MM.1S (cell line): ENCODE data around the gene MEG3.

ENCODE experiments used
- DNase-seq: peaks from one replicate; pipeline ENCODE4 v3.0.0-alpha.2; 2015
- H2AFZ ChIP-seq: fragments of 300-600 bp; sonication (generic); 2 replicates; pipeline ENCODE4 v1.6.0; 2016; ENCODE audit warnings: antibody characterized with exemption, low read length
- H3F3A ChIP-seq: fragments of 300-600 bp; sonication (generic); 2 replicates; pipeline ENCODE4 v1.6.1; 2016; ENCODE audit warnings: mild to moderate bottlenecking, antibody characterized with exemption, low read length, moderate library complexity, mixed read lengths; ENCODE audit not compliant: insufficient read depth
- H3K27ac ChIP-seq: fragments of 300-600 bp; sonication (generic); 2 replicates; pipeline ENCODE4 v1.5.1; 2016; ENCODE audit warnings: mild to moderate bottlenecking, low read length
- H3K27me3 ChIP-seq: fragments of 300-600 bp; sonication (generic); replicated peaks from 2 replicates; pipeline ENCODE4 v1.6.0; 2016; ENCODE audit warnings: low read length; ENCODE audit not compliant: insufficient read depth
- H3K36me3 ChIP-seq: fragments of 300-600 bp; sonication (generic); replicated peaks from 2 replicates; pipeline ENCODE4 v1.6.1; 2016; ENCODE audit warnings: mild to moderate bottlenecking, low read length, mixed read lengths; ENCODE audit not compliant: insufficient read depth
- H3K4me1 ChIP-seq: fragments of 300-600 bp; sonication (generic); 2 replicates; pipeline ENCODE4 v1.6.1; 2016; ENCODE audit warnings: low read length, mixed read lengths
- H3K4me2 ChIP-seq: fragments of 300-600 bp; sonication (generic); 2 replicates; pipeline ENCODE4 v1.6.0; 2016; ENCODE audit warnings: low read depth, low read length
- H3K4me3 ChIP-seq: fragments of 300-600 bp; sonication (generic); 2 replicates; pipeline ENCODE4 v1.5.1; 2016; ENCODE audit warnings: low read length, mixed read lengths
- H3K79me2 ChIP-seq: fragments of 300-600 bp; sonication (generic); 2 replicates; pipeline ENCODE4 v1.6.1; 2016; ENCODE audit warnings: mixed run types, low read length, mixed read lengths
- H3K9ac ChIP-seq: fragments of 300-600 bp; sonication (generic); 2 replicates; pipeline ENCODE4 v1.6.1; 2016; ENCODE audit warnings: low read length, mixed read lengths
- H3K9me2 ChIP-seq: fragments of 300-600 bp; sonication (generic); replicated peaks from 2 replicates; pipeline ENCODE4 v1.6.1; 2016; ENCODE audit warnings: mild to moderate bottlenecking, low read length, mixed read lengths; ENCODE audit not compliant: insufficient read depth
- H3K9me3 ChIP-seq: fragments of 300-600 bp; sonication (generic); replicated peaks from 2 replicates; pipeline ENCODE4 v1.6.1; 2016; ENCODE audit warnings: mild to moderate bottlenecking, low read length, mixed read lengths; ENCODE audit not compliant: insufficient read depth
- H4K20me1 ChIP-seq: fragments of 300-600 bp; sonication (generic); 2 replicates; pipeline ENCODE4 v1.6.1; 2016; ENCODE audit warnings: mild to moderate bottlenecking, low read length, moderate library complexity, mixed read lengths; ENCODE audit not compliant: insufficient read depth
- EZH2 ChIP-seq: fragments of 300-600 bp; sonication (generic); optimal IDR thresholded peaks from 2 replicates; pipeline ENCODE3; 2017; ENCODE audit warnings: low read depth, mild to moderate bottlenecking, antibody characterized with exemption, low read length, mixed read lengths
- EZH2phosphoT487 ChIP-seq: fragments of 300-600 bp; sonication (generic); IDR thresholded peaks from 2 replicates; pipeline ENCODE4 v1.6.1; 2018; ENCODE audit warnings: antibody characterized with exemption, low read length
- TF ChIP-seq, protein P1 (sequence below): fragments of 300-600 bp; sonication (generic); IDR thresholded peaks from 2 replicates; pipeline ENCODE4 v1.5.1; 2016; ENCODE audit warnings: antibody characterized with exemption, low read length, mixed read lengths

Gene MEG3

DNA sequence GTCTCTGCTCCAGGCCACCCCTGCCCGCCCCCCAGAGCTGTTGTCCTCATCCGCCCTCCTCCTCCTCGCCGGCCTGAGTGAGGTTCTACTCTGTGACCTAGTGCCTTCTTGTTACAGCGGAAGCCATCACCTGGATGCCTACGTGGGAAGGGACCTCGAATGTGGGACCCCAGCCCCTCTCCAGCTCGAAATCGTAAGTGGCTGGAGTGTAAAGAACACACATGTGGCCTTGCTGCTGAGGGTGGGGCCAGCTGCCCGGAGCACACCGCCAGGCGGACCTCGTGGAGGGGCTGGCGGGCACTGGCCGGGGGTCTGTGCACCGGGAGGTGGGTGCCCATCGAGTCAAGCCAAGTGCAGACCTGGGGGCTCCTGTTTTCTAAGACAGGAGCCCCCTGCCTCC is 19.4 kb downstream of the MEG3 start:
- Histone ChIP-seq H3K9ac (no peak overlapping the region), H3F3A (no peaks in the 10 kb centered on the region), H3K4me3 (no peak overlapping the region), H3K27me3 (peaks cover 62% of the 10 kb centered on the region), H3K9me3 (no peaks in the 10 kb centered on the region), H3K27ac (no peak overlapping the region), H3K4me1 (no peaks in the 10 kb centered on the region), H2AFZ (no peak overlapping the region), H4K20me1 (no peaks in the 10 kb centered on the region), H3K36me3 (no peaks in the 10 kb centered on the region), H3K4me2 (no peak overlapping the region), H3K79me2 (no peaks in the 10 kb centered on the region), H3K9me2 (no peaks in the 10 kb centered on the region)
- TF ChIP-seq, protein P1, sequence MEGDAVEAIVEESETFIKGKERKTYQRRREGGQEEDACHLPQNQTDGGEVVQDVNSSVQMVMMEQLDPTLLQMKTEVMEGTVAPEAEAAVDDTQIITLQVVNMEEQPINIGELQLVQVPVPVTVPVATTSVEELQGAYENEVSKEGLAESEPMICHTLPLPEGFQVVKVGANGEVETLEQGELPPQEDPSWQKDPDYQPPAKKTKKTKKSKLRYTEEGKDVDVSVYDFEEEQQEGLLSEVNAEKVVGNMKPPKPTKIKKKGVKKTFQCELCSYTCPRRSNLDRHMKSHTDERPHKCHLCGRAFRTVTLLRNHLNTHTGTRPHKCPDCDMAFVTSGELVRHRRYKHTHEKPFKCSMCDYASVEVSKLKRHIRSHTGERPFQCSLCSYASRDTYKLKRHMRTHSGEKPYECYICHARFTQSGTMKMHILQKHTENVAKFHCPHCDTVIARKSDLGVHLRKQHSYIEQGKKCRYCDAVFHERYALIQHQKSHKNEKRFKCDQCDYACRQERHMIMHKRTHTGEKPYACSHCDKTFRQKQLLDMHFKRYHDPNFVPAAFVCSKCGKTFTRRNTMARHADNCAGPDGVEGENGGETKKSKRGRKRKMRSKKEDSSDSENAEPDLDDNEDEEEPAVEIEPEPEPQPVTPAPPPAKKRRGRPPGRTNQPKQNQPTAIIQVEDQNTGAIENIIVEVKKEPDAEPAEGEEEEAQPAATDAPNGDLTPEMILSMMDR: no peak
- DNase-seq: no peak

DNA sequence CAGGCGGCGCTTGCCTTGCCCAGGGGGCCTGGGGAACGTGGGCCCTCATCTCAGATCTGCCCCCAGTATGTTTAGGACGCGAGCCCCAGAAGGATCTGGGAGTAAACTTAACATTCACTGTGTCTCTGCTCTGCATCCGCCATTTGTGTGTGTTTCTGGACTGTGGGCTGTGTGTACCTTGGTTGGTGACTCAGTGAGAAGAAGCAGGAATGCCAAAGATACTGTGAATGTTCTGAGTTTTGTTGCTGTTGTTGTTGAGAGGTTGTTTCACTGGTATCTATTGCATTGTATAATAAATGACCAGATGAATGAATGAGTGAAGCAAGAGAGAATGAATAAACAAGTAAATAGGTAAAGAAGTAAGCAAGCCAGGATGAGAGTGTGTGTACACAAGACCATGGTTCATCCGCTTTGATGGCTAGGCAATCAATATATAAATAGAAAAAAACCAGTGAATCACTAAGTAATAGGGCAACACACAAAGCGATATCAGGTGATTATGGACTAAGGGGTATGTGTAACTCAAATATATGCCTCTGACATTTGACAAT is 20.5 kb downstream of the MEG3 start:
- Histone ChIP-seq H3K27ac (no peak overlapping the region), H4K20me1 (no peaks in the 10 kb centered on the region), H3F3A (no peaks in the 10 kb centered on the region), H3K27me3 (peaks cover 62% of the 10 kb centered on the region), H3K4me3 (no peak overlapping the region), H3K4me1 (no peaks in the 10 kb centered on the region), H3K9ac (no peak overlapping the region), H3K9me2 (no peaks in the 10 kb centered on the region), H2AFZ (no peak overlapping the region), H3K79me2 (no peaks in the 10 kb centered on the region), H3K9me3 (no peaks in the 10 kb centered on the region), H3K36me3 (no peaks in the 10 kb centered on the region), H3K4me2 (no peak overlapping the region)
- TF ChIP-seq EZH2: no peak
- no peak for TF ChIP-seq EZH2phosphoT487
- TF ChIP-seq, protein P1: no peak
- no peak for DNase-seq

DNA sequence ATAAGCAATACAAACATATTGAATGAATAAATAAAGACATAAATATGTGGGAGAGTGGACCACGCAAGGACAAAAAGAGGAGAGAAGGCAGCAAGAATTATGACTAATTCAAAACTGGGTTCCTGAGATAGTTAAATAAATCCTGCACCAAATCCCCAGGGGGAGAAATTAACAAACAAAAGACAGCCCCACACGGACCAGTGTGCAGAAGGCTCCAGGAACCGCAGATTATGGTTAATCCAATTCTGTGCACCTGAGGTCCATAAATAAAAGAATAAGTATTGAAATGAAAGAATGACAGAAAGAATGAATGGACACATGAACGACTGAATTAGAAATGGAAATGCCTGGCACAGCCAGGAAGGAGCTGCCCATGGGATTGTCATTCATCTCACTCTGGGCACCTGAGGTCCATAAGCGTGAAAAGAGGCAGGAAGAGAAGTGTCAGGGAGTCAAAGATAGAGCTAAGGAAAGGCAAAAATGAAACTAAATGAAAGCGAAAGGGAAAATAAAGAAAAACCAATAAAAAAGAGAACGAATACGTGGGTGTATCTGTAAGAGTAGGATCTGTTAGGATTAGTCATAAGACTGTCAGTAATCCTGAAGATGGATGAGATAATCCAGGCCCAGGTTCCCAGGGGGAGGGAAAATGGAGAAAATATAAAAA is 23.3 kb downstream of the MEG3 start:
- Histone ChIP-seq H4K20me1 (no peaks in the 10 kb centered on the region), H3K36me3 (no peaks in the 10 kb centered on the region), H3K9ac (no peak overlapping the region), H3K79me2 (no peaks in the 10 kb centered on the region), H3K9me3 (no peaks in the 10 kb centered on the region), H3K4me3 (no peak overlapping the region), H3K27me3 (peaks cover 40% of the 10 kb centered on the region), H3K4me1 (no peaks in the 10 kb centered on the region), H3K27ac (no peak overlapping the region), H2AFZ (no peak overlapping the region), H3K9me2 (no peaks in the 10 kb centered on the region), H3K4me2 (no peak overlapping the region), H3F3A (no peaks in the 10 kb centered on the region)
- TF ChIP-seq EZH2phosphoT487 (no peak), EZH2 (no peak)
- TF ChIP-seq, protein P1: no peak
- DNase-seq: no peak
